Umbilical cord (tissue), 2 donors: ENCODE data around the gene RAB22A. TPM values are rescaled to one million over a fixed set of nuclear protein-coding genes. Genes with fewer than 3 reads are reported as not detected.

Source experiments
- DNase-seq: peaks from one replicate; pipeline ENCODE4 v3.0.0-alpha.2; 2015; ENCODE audit warnings: low spot score
- total RNA-seq: library from RNA; depleted of rRNA; stranded (reverse); fragments of >200 nt; gene quantifications from one replicate; pipeline ENCODE4 v1.2.3, GENCODE V29; 2014; ENCODE audit warnings: low replicate concordance; ENCODE audit not compliant: insufficient read depth

Gene RAB22A
- total RNA-seq, 1 donor from 2014 or later: 13.0 TPM

GRCh38 chr20:58303547-58303946 is 6.0 kb upstream of the RAB22A start:
- no peak for DNase-seq

- DNase-seq: no peak
Observed at GRCh38 chr20:58305061-58305460, 4.5 kb upstream of the RAB22A start.

- peak; percentile 25 for DNase-seq
Observed at GRCh38 chr20:58306421-58307261, 2.9 kb upstream of the RAB22A start.

- no peak for DNase-seq
Observed at GRCh38 chr20:58307270-58307669, 2.2 kb upstream of the RAB22A start.

- DNase-seq: peak; percentile 11
Observed at GRCh38 chr20:58308290-58308679, 1.2 kb upstream of the RAB22A start.

GRCh38 chr20:58308680-58309527 is 611 bp upstream of the RAB22A start:
- DNase-seq: peak; percentile 51

GRCh38 chr20:58310291-58310782 is 822 bp downstream of the RAB22A start:
- DNase-seq: no peak

GRCh38 chr20:58312836-58313235 is 3.3 kb downstream of the RAB22A start:
- no peak for DNase-seq

GRCh38 chr20:58313396-58313795 is 3.9 kb downstream of the RAB22A start:
- no peak for DNase-seq

- no peak for DNase-seq
Observed at GRCh38 chr20:58321205-58321604, 11.7 kb downstream of the RAB22A start.

GRCh38 chr20:58322083-58322482 is 12.6 kb downstream of the RAB22A start:
- DNase-seq: no peak

GRCh38 chr20:58325912-58326311 is 16.4 kb downstream of the RAB22A start:
- no peak for DNase-seq

- no peak for DNase-seq
Observed at GRCh38 chr20:58327211-58327610, 17.7 kb downstream of the RAB22A start.

GRCh38 chr20:58328836-58329235 is 19.3 kb downstream of the RAB22A start:
- no peak for DNase-seq

GRCh38 chr20:58329711-58330110 is 20.2 kb downstream of the RAB22A start:
- DNase-seq: peak; percentile 12

- peak; percentile 87 for DNase-seq
Observed at GRCh38 chr20:58330249-58330648, 20.7 kb downstream of the RAB22A start.

GRCh38 chr20:58330687-58331086 is 21.2 kb downstream of the RAB22A start:
- DNase-seq: peak; percentile 89

- DNase-seq: no peak
Observed at GRCh38 chr20:58331961-58332551, 22.5 kb downstream of the RAB22A start.

GRCh38 chr20:58339741-58340140 is 30.2 kb downstream of the RAB22A start:
- DNase-seq: no peak

GRCh38 chr20:58340151-58340550 is 30.6 kb downstream of the RAB22A start:
- DNase-seq: no peak

- no peak for DNase-seq
Observed at GRCh38 chr20:58340853-58341252, 31.3 kb downstream of the RAB22A start.
